HEK293 (cell line): ENCODE results near the gene IGFBPL1.

ENCODE experiments used
- CTCF ChIA-PET: fragments of 350-600 bp; formaldehyde crosslinking; extraction: SDS; loops from one replicate; lab custom pipeline; 2021; ENCODE audit warnings: antibody characterized with exemption; lab: Yijun Ruan, JAX
- POLR2A ChIA-PET: fragments of 300-600 bp; formaldehyde crosslinking; extraction: SDS; loops from one replicate; lab custom pipeline; 2020; ENCODE audit warnings: antibody characterized with exemption, inconsistent platforms; lab: Yijun Ruan, JAX
- H3K27ac ChIP-seq: fragments of 200-500 bp; sonication (Bioruptor generic); 2 replicates; pipeline ENCODE4 v1.5.1; 2014; ENCODE audit warnings: low read depth, low read length, control low read depth, inconsistent platforms; ENCODE audit errors: extremely low read depth
- H3K36me3 ChIP-seq, 2 experiments: fragments of 200-500 bp in 1 of 2; sonication (Bioruptor generic) in 1 of 2; 1 replicate in 1 of 2; 2 replicates in 1 of 2; pipeline ENCODE4 v1.5.1; 2014 to 2017; ENCODE audit warnings: inconsistent platforms in 2 of 2, low read length in 2 of 2; ENCODE audit not compliant: control insufficient read depth in 2 of 2, insufficient read depth in 1 of 2
- H3K4me1 ChIP-seq: fragments of 200-500 bp; sonication (Bioruptor generic); 2 replicates; pipeline ENCODE4 v1.5.1; 2014; ENCODE audit warnings: mild to moderate bottlenecking, low read length, inconsistent platforms; ENCODE audit not compliant: control insufficient read depth, insufficient read depth
- H3K4me3 ChIP-seq: 2 replicates; pipeline ENCODE4 v1.5.1; 2011; ENCODE audit warnings: low read depth, mild to moderate bottlenecking, control low read depth, low read length, moderate library complexity
- H3K9me3 ChIP-seq: fragments of 200-500 bp; sonication (Bioruptor generic); 2 replicates; pipeline ENCODE4 v1.5.1; 2014; ENCODE audit warnings: low read depth, low read length, inconsistent platforms; ENCODE audit not compliant: control insufficient read depth, insufficient read depth
- BCL11B ChIP-seq: fragments of 450-650 bp; formaldehyde crosslinking; IDR thresholded peaks from 2 replicates; pipeline ENCODE4 v1.5.1; 2016; ENCODE audit warnings: low read depth, missing biosample characterization, missing genetic modification characterization
- EGR2 ChIP-seq: fragments of 450-650 bp; formaldehyde crosslinking; IDR thresholded peaks from 2 replicates; pipeline ENCODE4 v1.5.1; 2016; ENCODE audit warnings: low read depth, missing biosample characterization, missing genetic modification characterization
- GLIS1 ChIP-seq: fragments of 450-650 bp; formaldehyde crosslinking; IDR thresholded peaks from 2 replicates; pipeline ENCODE4 v1.5.1; 2016; ENCODE audit warnings: missing biosample characterization, missing genetic modification characterization
- HOXA7 ChIP-seq: sonication (generic); formaldehyde crosslinking; IDR thresholded peaks from 2 replicates; pipeline ENCODE4 v1.8.1; 2022; ENCODE audit warnings: missing genetic modification reagents, borderline replicate concordance
- PRDM1 ChIP-seq: fragments of 450-650 bp; formaldehyde crosslinking; IDR thresholded peaks from 2 replicates; pipeline ENCODE4; 2016; ENCODE audit warnings: missing biosample characterization, missing genetic modification characterization
- SCRT2 ChIP-seq: fragments of 450-650 bp; formaldehyde crosslinking; IDR thresholded peaks from 2 replicates; pipeline ENCODE4 v1.5.1; 2016; ENCODE audit warnings: missing biosample characterization, missing genetic modification characterization
- ZIC2 ChIP-seq: fragments of 450-650 bp; formaldehyde crosslinking; IDR thresholded peaks from 2 replicates; pipeline ENCODE4 v1.5.1; 2016; ENCODE audit warnings: missing biosample characterization, missing genetic modification characterization
- ZNF133 ChIP-seq: fragments of 450-650 bp; formaldehyde crosslinking; IDR thresholded peaks from 2 replicates; pipeline ENCODE4 v1.5.1; 2016; ENCODE audit warnings: missing biosample characterization, missing genetic modification characterization
- ZNF23 ChIP-seq: fragments of 450-650 bp; formaldehyde crosslinking; IDR thresholded peaks from 2 replicates; pipeline ENCODE4 v1.5.1; 2016; ENCODE audit warnings: missing biosample characterization, missing genetic modification characterization, borderline replicate concordance
- ZNF350 ChIP-seq: fragments of 450-650 bp; formaldehyde crosslinking; IDR thresholded peaks from 2 replicates; pipeline ENCODE4 v1.5.0; 2017; ENCODE audit warnings: missing biosample characterization, mild to moderate bottlenecking, missing genetic modification characterization
- ZNF404 ChIP-seq: fragments of 450-650 bp; formaldehyde crosslinking; IDR thresholded peaks from 2 replicates; pipeline ENCODE4 v1.5.1; 2017; ENCODE audit warnings: missing biosample characterization, missing genetic modification characterization
- ZNF426 ChIP-seq: fragments of 450-650 bp; formaldehyde crosslinking; IDR thresholded peaks from 2 replicates; pipeline ENCODE4 v1.5.1; 2017; ENCODE audit warnings: missing biosample characterization, missing genetic modification characterization, mild to moderate bottlenecking, inconsistent platforms, moderate library complexity
- ZNF433 ChIP-seq: fragments of 450-650 bp; formaldehyde crosslinking; IDR thresholded peaks from 2 replicates; pipeline ENCODE4 v1.5.1; 2016; ENCODE audit warnings: missing biosample characterization, missing genetic modification characterization, low read depth
- ZNF585B ChIP-seq: fragments of 450-650 bp; formaldehyde crosslinking; IDR thresholded peaks from 2 replicates; pipeline ENCODE4 v1.5.1; 2016; ENCODE audit warnings: missing biosample characterization, missing genetic modification characterization
- ZNF660 ChIP-seq: fragments of 450-650 bp; IDR thresholded peaks from 2 replicates; pipeline ENCODE4 v1.5.1; 2018; ENCODE audit warnings: missing biosample characterization, mild to moderate bottlenecking, missing genetic modification characterization
- TF ChIP-seq, protein P1 (sequence below): fragments of 450-650 bp; formaldehyde crosslinking; IDR thresholded peaks from 2 replicates; pipeline ENCODE4 v1.5.1; 2016; ENCODE audit warnings: missing biosample characterization, missing genetic modification characterization
- TF ChIP-seq, protein P2 (sequence below): fragments of 450-650 bp; formaldehyde crosslinking; IDR thresholded peaks from 2 replicates; pipeline ENCODE4 v1.5.1; 2016; ENCODE audit warnings: missing biosample characterization, missing genetic modification characterization
- TF ChIP-seq, protein P3 (sequence below): fragments of 450-650 bp; formaldehyde crosslinking; optimal IDR thresholded peaks from 2 replicates; pipeline ENCODE3; 2016; ENCODE audit warnings: missing biosample characterization, mild to moderate bottlenecking, missing genetic modification characterization
- TF ChIP-seq, protein P4 (sequence below): fragments of 450-650 bp; IDR thresholded peaks from 2 replicates; pipeline ENCODE4 v1.5.1; 2018; ENCODE audit warnings: missing biosample characterization, mild to moderate bottlenecking, missing genetic modification characterization

Gene IGFBPL1

DNA sequence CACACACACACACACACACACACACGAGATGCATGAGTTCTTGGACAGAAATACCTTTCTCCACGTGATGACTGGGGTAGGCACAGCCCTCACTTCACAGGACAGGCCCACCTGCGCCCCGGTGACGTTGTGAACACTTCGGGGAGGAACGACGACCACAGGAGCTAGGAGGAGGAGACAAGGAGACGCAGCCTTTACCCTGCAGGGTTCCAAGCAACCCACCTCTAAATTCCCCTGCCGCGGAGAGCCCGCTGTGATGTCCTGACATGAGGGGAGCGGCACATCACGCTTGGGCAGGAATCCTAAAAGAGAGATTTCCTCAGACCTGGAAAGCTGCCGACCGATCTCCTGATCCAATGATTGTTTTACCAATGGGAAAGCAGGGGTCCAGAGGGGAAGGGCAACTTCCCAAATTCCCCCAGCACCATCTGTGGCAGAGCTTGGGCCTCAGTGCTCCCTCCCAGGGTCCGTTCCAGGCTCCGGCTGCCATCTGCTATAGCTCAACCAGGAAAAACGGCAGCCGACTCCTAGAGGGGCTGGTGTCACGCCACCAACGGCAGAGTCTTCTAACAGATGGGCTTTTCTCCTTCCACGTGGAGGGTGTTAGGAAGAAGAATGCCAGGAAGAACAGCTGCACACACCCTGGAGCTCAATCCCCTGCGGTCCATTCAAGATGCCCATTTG is 10.1 kb downstream of the IGFBPL1 start:
- TF ChIP-seq ZNF404 (tag by site-specific recombination), result no peak
- no peak for TF ChIP-seq ZIC2
- no peak for TF ChIP-seq BCL11B
- TF ChIP-seq ZNF350 (tag by site-specific recombination), result no peak
- ChIA-PET CTCF (interaction anchor here (0.7 kb wide), 1 partner anchor 153 kb away, joined by 3 read pairs; no protein-coding TSS in a partner anchor), POLR2A (no interaction called here)
- no peak overlapping the region for H3K27ac ChIP-seq
- no peaks in the 10 kb centered on the region for H3K36me3 ChIP-seq
- no peaks in the 10 kb centered on the region for H3K4me1 ChIP-seq
- no peaks in the 10 kb centered on the region for H3K9me3 ChIP-seq
- no peak overlapping the region for H3K4me3 ChIP-seq

DNA sequence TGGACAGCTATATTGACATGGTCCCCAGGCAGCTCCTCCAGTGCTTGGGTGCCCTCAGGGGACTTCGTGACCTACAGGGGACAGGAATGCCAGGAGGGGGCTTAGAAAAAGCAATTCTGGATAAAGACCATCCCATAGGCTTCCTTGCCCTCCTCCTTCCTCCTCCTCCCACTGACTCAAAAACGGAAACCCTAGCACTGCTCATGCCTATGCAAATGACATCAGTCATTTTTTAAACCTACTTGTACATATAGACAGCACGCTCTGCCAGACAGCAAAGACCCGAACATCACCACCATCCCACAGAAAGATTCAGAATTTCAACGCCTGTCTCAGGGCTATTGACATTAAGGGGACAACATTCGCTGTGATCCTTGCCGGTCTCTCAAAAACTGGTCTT is 11.0 kb downstream of the IGFBPL1 start:
- H3K4me1 ChIP-seq, result no peaks in the 10 kb centered on the region
- TF ChIP-seq ZNF585B (no peak), ZNF426 (tag by site-specific recombination) (no peak), GLIS1 (tag by site-specific recombination) (no peak), ZNF433 (no peak), ZNF133 (tag by site-specific recombination) (no peak), ZNF660 (tag by site-specific recombination) (no peak), ZNF23 (tag by site-specific recombination) (no peak), EGR2 (tag by site-specific recombination) (no peak), SCRT2 (tag by site-specific recombination) (no peak), HOXA7 (CRISPR knock-in tag) (no peak)
- TF ChIP-seq, protein P1, sequence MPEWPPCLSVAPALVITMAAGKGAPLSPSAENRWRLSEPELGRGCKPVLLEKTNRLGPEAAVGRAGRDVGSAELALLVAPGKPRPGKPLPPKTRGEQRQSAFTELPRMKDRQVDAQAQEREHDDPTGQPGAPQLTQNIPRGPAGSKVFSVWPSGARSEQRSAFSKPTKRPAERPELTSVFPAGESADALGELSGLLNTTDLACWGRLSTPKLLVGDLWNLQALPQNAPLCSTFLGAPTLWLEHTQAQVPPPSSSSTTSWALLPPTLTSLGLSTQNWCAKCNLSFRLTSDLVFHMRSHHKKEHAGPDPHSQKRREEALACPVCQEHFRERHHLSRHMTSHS, result no peak
- TF ChIP-seq, protein P2, sequence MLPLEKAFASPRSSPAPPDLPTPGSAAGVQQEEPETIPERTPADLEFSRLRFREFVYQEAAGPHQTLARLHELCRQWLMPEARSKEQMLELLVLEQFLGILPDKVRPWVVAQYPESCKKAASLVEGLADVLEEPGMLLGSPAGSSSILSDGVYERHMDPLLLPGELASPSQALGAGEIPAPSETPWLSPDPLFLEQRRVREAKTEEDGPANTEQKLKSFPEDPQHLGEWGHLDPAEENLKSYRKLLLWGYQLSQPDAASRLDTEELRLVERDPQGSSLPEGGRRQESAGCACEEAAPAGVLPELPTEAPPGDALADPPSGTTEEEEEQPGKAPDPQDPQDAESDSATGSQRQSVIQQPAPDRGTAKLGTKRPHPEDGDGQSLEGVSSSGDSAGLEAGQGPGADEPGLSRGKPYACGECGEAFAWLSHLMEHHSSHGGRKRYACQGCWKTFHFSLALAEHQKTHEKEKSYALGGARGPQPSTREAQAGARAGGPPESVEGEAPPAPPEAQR (tag by site-specific recombination), result no peak
- no peaks in the 10 kb centered on the region for H3K36me3 ChIP-seq
- no peak overlapping the region for H3K27ac ChIP-seq
- H3K4me3 ChIP-seq, result no peak overlapping the region
- H3K9me3 ChIP-seq, result no peaks in the 10 kb centered on the region
- ChIA-PET CTCF (interaction anchor here (3.0 kb wide), 1 partner anchor 20 kb away, joined by 13 read pairs; no protein-coding TSS in a partner anchor), POLR2A (no interaction called here)

DNA sequence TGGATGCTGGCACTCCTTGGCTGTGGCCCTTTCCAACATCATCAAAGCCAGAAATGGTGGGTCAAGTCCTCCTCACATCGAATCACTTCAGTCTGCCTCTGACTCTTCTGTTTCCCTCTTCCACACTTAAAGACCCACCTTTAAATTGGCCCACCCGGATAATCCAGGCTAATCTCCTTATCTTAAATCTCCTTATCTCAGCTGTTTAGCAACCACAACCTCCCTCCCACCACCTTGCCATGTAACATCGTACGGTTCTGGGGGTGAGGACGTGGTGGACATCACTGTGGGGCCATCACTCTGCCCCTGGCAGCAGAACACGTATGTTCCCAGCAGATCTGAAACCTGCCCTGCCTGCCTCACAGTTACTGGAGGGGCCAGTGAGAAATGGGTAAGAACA is 11.5 kb downstream of the IGFBPL1 start:
- H3K4me3 ChIP-seq, result no peak overlapping the region
- CTCF ChIA-PET, result interaction anchor here (1.4 to 3.0 kb wide), 2 partner anchors 20 to 31 kb away, joined by 3 to 13 read pairs; no protein-coding TSS in a partner anchor
- POLR2A ChIA-PET, result no interaction called here
- no peaks in the 10 kb centered on the region for H3K4me1 ChIP-seq
- H3K36me3 ChIP-seq, result no peaks in the 10 kb centered on the region
- TF ChIP-seq, protein P3, sequence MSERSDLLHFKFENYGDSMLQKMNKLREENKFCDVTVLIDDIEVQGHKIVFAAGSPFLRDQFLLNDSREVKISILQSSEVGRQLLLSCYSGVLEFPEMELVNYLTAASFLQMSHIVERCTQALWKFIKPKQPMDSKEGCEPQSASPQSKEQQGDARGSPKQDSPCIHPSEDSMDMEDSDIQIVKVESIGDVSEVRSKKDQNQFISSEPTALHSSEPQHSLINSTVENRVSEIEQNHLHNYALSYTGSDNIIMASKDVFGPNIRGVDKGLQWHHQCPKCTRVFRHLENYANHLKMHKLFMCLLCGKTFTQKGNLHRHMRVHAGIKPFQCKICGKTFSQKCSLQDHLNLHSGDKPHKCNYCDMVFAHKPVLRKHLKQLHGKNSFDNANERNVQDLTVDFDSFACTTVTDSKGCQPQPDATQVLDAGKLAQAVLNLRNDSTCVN (tag by site-specific recombination), result no peak
- TF ChIP-seq, protein P4, sequence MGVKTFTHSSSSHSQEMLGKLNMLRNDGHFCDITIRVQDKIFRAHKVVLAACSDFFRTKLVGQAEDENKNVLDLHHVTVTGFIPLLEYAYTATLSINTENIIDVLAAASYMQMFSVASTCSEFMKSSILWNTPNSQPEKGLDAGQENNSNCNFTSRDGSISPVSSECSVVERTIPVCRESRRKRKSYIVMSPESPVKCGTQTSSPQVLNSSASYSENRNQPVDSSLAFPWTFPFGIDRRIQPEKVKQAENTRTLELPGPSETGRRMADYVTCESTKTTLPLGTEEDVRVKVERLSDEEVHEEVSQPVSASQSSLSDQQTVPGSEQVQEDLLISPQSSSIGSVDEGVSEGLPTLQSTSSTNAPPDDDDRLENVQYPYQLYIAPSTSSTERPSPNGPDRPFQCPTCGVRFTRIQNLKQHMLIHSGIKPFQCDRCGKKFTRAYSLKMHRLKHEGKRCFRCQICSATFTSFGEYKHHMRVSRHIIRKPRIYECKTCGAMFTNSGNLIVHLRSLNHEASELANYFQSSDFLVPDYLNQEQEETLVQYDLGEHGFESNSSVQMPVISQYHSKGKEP, result no peak
- no peak for TF ChIP-seq PRDM1 (tag by site-specific recombination)
- TF ChIP-seq, all 188 proteins: peak for 0
- no peaks in the 10 kb centered on the region for H3K9me3 ChIP-seq
- H3K27ac ChIP-seq, result no peak overlapping the region
